ENCODE results near the gene TPK1.

The TPK1 gene

DNA sequence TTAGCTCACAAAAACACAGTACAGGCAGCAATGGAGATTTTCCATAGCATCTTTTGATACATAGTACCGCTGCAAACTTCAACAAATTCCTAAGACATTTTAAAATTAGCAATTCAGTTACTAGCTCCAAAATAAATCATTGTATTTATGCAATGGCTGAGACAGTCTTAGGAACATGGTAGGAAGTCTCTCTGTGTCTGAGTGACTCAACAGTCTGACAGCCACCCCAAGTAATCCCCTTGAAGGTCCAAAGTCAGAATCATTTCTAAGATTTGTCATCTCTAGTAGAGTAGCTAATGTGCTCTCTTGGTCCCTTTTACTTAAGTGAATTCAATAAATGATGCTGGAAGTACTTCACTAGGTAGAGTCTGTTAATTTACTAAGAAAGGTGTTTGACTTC is 338.6 kb downstream of the TPK1 start:
- DNase-seq: no peak
- intact Hi-C loops (cut with DNase I): no loop called here

DNA sequence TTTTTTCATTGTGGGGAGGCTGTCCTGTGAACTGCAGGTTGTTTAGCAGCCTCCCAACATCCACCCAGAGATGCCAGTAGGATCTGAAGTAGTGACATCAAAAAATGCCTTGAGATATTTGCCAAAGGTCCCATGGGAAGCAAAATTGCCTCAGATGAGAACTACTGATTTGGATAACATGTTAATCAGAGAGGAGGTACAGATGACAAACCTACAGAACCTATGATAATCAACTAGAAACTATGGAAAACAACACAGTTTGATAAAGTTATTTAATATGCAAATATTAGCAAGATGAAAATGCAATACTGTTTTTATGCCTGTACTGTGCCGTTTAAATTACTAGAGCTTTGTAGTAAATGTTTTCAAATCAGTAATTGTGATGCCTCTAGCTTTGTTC is 341.5 kb downstream of the TPK1 start:
- no peak for DNase-seq
- intact Hi-C loops (cut with DNase I): no loop called here

DNA sequence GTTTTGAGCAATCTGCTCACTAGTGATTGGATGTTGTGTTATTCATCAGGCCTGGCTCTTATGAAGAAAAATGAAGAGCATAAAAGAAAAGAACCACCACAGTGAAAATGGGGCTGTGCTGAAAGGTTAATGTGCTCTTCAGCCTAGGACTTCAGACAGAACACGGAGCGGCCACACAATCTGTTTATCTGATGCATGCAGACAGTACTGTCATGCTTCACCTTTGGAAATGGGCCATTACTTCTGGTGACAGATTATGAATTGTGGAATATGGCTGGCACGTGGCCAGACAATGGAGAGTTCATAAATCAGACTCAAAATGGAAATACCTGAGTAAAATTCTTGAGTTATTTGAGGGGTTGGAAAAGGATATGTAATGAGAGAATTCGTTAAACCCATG is 346.3 kb downstream of the TPK1 start:
- DNase-seq: no peak
- intact Hi-C loops (cut with DNase I): no loop called here

DNA sequence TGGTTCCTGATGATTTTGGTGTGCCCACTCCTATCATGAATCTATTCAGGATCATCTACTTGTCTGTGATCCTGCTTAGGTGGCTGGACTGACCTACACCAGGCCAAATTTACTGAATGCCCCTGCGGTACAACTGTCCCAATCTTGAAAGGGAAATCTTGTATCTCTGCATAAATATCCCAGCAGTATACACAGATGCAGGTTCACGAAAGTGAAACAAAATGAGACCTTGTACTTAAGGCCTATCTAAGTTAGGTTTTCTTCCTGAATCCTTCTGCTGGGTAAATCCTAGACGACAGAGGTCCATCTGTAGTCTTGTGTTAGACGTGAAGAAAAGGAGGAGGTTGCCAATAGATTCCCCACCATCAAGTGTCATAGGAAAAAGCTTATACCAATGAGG is 346.9 kb downstream of the TPK1 start:
- intact Hi-C loops (cut with DNase I): no loop called here
- DNase-seq: no peak

DNA sequence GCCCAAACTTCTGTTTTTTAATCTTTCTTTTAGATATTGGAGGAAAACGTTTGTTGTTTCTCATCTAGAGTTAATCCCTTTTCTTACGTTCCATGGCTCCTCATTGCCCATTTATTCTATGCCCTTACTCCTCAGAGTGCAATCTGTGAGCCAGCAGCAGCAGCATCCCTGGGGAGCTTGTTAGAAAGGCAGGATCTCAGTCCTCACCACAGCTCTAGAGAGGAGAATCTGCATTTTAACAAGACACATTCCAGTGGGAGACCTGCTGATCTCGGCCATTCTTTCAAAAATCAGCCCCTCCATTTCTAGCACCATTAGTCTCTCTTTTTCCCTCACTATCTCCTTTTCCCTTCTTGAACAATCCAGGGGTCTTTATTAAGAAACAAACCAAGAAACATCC is 348.0 kb downstream of the TPK1 start:
- intact Hi-C loops (cut with DNase I): no loop called here
- no peak for DNase-seq

DNA sequence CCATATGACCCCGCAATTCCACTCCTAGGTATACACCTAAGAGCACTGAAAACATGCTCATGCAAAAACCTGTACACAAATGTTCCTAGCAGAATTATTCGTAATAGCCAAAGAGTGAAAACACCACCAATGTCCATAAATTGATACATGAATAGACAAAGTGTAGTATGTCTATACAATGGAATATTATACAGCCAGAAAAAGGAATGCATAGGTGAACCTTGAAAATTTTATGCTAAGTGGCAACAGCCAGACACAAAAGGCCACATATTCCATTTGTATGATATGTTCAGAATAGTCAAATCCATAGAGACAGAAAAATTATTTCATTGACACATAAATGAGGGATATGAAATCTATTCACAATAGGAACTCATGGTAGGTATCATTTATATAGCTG is 351.4 kb downstream of the TPK1 start:
- intact Hi-C loops (cut with DNase I): no loop called here
- DNase-seq: no peak

DNA sequence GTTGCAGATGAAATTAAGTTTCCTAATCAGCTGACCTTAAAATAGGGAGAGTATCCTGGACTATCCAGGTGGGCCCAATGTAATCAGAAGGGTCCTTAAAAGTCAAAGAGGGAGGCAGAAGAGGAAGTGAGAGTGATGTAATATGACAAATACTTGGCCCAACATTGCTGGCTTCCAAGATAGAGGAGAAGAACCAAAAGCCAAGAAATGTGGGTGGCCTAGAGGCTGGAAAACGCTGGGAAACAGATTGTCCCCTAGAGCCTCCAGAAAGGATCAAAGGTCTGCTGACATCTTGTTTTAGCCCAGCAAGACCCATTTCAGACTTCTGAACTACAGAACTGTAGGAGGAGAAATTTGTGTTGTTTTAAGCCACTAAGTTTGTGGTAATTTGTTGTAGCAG is 352.7 kb downstream of the TPK1 start:
- intact Hi-C loops (cut with DNase I): no loop called here
- DNase-seq: no peak

DNA sequence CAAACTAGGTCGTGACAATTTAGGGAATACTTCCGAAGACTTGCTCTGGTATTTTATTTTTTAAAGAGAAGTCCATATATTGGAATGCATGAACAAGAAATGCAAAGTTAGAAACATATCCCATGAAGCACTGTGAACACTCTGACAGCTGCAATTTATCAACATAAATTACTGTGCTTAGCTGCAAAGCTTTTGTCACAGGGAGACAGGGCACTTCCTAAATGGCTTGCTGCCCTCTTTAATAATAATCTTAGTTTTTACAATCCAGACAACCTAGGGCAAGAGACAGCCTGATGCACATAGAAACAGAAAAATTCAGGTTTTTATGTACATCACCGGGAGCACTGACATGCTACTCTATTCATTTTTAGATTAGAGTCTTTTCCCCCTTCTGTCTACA is 354.0 kb downstream of the TPK1 start:
- intact Hi-C loops (cut with DNase I): no loop called here

DNA sequence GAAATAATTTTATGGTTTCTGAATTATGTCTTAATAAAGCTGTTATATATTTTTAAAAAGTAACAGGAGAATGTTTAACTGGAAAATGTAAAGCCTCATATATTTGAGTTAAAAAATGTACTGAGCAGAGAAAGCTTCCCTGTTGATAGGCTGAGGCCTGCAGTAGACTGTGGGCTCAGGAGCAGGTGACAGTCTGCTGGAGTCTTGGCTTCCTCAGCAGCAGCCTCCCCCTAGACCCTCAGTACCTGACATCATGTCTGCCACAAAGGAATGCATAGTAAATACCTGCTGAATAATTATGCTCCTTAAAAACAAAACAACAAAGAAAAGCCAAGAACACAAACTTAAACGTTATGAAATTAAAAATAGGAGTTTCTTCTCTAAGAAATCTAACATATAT is 358.5 kb downstream of the TPK1 start:
- DNase-seq: no peak
- intact Hi-C loops (cut with DNase I): no loop called here

More for the DNA sequence above, 354.0 kb downstream of the TPK1 start:
- DNase-seq: no peak

DNA sequence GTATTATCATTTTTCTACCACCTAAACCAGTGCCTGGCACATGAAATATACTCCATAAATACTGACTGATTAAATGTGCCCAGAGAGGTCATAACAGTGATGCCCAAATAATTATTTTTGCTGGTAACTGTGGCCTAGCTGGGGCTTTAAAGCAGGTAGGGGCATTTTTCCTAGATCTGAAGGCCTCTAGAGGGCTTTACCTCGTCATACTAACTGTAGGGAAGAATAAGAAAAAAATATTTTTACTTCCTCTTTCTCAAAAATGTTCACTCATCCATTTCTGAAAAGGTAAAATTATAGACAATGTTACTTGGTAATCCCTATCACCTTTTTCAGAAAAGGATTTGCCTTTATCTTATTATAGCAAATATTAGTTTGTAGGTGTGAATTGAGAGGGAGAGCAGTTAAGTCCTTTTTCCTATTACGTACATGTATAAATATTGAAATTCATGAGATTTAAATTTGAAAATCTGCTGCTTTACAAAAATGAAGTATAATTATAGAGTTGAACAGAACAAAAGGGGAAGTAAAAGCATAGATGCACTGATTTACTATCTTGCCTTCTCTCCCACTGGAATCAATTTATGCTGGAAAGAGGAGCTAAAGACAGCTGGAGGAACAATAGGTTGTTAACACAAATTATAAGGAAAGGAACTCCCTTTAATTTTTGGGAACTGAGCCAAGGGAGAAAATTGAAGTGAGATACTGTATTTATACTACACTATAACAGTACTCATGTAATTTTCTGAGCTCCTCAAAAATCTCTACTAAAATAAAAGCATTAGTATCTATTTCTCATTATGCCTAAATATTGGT is 360.8 kb downstream of the TPK1 start:
- no peak for DNase-seq
- intact Hi-C loops (cut with DNase I): no loop called here

DNA sequence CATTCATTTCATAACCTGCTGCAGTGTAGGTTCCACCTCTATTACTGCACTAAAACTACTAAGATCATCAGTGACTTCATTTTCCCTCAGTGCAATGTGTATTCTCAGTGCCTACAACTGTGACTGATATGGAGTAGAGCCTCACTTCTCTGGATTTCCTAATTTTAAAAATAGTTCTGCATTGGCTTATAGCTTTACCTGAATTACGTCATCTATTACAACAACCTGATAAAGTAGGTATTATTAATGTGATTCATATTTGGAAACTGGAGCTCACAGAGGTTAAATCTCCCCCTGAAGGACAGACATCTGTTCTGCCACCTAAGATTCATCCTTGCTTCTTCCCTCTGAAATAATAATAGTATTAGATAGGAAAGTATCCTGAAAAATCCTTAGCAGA is 361.5 kb downstream of the TPK1 start:
- intact Hi-C loops (cut with DNase I): no loop called here
- DNase-seq: no peak

DNA sequence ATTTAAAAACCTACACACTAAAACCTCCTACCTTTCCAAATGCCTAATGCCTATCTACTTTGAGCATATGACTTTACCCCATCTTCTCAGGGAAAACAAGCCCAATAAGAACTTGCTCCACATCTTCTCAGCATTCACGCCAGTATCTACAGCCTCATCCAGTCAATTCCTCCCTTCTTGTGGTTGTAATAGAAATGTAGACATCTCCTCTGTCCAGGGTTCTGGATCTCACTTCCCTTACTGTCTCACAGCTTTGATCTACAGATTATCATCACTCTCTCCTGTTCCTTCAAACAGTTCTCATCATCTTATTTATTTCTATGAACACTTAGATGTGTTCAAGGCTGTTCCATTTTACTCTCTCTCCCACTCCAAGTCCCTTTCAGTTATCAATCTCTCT is 361.9 kb downstream of the TPK1 start:
- intact Hi-C loops (cut with DNase I): no loop called here

DNA sequence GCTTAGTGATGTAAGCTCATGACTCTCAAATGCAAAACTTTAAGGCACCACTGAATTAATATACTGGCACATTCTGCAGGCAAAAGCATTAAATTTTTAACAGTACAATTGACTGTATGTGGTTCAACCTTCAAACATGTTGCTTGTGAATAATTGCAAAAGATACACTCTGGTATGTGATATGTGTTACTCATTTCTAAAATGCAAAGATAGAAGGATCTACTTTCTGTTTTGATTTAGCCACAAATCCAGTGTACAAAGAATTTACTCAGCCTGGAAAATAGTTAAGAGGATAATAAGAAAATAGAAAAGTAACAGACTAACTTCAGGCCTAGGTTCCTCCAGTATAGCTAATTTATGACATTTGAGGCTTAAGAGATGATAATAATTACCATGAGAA is 365.8 kb downstream of the TPK1 start:
- intact Hi-C loops (cut with DNase I): no loop called here
- no peak for DNase-seq

More for the DNA sequence above, 361.9 kb downstream of the TPK1 start:
- no peak for DNase-seq

DNA sequence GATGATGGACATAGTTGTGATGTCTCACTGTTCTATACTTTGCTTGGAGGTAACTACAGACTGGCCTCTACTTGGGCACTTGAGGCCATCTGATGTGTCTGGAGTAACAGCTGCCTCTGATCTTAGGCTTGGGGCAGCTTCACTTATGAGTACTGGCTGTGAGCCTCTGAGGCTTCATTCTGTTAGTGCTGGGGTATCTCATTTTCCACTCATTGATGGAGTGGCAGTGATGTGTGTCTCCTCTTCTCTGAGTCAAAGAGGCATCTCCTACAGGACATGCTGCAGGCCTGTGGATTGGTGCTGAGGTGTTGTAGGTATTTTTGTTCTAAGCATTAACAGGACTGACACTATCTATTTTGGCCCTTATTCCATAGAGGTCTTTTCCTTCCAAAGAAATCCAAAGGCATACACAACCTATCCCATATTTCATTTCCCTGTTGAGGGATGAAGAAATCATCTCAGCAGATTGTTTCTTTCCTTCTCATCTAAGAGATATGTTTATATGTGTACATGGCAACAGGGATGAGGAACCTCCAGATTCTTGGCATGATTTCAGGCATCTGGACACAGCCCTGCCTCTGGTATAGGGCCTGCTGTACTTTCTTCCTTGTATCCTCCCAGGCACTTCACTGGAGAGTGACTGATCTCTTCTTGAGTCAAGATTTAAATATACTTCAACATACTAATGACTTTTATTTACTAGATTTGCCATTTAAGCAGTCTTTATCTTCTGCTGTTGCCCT is 366.7 kb downstream of the TPK1 start:
- intact Hi-C loops (cut with DNase I): no loop called here
- DNase-seq: no peak

DNA sequence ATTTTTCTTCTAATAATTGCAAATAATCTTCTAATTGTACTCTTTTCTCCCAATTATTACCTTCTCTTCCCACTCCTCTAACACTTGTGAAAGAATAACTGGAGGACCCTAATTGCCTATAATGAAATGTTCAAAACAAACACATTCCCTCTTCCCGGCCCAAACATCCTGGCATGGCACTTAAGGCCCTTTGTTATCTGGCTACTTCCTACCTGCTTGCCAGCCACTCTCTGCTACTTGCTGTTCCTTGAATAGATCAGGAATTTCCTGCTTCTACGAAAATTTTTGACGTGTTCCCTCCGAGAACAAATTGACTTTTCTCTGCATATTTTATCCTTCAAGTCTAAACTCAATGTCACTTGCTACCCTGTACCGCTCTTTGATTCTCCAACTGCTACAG is 376.2 kb downstream of the TPK1 start:
- intact Hi-C loops (cut with DNase I): no loop called here
- no peak for DNase-seq

DNA sequence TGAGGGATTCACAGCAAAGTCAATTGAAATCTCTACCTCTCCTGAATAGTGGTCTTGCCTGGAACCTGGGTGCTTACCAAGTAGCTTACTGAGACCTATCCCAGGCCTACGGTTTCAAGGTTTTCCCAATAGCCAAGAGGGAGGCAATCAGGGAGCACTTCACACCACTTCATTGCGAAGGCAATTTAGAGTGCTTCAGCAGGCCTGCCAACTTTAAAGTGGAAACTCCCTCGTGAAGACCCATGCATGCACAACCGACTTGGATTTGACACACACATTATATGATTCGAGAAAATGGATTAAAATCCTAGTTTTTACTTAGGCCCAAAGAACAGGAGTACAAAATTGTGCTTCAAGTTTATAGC is 380.8 kb downstream of the TPK1 start:
- DNase-seq: no peak
- intact Hi-C loops (cut with DNase I): no loop called here

DNA sequence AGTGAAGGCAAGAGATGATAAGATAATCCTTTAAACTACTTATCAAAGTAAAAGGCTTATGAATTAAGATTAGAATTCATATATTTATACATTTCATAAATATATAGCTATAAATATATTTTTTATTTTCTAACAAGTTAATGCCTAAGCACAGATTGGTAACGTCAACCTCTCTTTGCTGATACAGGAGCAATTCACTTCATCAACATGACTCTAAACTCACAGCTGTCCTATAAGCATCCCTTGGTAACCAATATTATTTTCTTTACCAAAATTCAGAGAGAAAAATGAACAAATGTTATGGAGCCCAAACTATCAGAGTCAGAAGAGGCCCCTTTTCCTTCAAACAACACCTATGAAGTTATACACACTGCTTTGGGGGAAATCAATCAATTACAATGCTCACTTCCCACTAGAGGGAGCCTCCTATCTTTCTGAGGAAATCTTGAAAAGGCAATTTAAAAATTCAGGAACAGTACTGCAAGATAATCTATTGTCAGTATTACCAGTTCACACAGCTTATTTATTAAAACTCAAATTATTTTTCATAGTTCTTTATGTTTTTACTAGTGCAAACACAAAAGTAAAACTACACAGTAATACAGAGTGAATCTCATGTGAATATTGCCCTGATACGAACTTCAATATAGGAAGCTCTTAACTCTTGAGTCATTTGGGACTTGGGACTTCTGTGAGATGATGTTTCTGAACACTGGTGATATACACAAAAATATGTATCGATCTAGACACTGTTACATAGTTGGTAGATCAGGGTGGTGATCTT is 381.4 kb downstream of the TPK1 start:
- no peak for DNase-seq
- intact Hi-C loops (cut with DNase I): no loop called here

DNA sequence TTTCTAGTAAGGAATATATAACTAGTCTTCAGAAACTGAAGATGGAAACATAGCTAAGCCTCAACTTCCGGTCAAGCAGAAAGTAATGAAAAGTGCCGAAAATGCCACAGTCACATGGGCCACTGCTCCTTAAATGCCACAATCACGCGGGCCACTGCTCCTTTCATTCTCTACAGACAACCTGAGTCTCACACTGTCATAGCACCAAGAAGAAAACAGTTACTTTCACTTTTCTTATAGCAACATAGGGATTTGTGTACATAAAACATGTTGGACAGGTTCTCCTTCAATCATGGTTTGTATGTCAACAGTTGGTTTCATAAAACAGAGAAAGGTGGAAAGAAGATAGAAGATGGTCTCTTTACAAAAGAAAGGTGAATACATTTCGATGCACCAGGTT is 383.8 kb downstream of the TPK1 start:
- DNase-seq: no peak
- intact Hi-C loops (cut with DNase I): no loop called here

DNA sequence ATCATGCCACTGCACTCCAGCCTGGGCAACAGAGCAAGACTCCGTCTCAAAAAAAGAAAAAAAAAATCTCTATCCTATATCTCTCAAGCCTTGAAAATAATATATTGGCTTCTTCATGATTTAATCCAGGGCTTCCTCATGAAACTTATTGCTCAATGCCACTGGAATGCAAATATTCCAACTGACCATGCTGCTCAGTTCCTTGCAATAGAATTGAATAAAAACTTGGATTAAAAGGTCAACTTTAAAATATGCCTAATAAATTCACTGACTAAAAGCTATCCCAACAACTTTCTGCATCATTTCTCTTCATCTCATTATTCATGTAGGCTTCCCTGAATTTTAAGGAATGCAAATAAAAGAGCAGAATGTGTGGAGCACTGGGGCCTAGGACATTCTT is 390.3 kb downstream of the TPK1 start:
- no peak for DNase-seq
- intact Hi-C loops (cut with DNase I): no loop called here

DNA sequence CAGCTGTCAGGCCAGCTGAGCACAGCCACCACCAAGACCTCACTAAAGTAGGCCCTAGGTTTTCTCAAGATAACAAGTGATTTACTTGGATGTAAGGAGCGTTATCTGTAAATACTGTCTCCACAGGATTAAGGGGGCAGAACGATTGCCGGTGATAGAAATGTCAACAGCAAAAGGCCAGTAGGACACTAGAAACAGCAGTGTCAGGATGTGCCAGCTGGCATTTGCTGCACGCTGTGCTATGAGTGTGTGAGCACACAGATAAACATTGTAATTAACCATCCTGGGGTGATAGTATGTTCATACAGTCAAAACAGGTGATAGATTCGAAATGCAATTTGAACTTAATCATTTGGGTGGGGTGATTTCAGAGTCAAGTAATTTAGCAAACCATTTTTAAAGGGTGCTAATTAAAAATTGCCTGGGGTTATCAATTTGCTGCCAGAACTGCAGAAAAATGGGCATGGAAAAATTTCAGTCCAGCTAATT is 396.1 kb downstream of the TPK1 start:
- intact Hi-C loops (cut with DNase I): no loop called here
- no peak for DNase-seq

DNA sequence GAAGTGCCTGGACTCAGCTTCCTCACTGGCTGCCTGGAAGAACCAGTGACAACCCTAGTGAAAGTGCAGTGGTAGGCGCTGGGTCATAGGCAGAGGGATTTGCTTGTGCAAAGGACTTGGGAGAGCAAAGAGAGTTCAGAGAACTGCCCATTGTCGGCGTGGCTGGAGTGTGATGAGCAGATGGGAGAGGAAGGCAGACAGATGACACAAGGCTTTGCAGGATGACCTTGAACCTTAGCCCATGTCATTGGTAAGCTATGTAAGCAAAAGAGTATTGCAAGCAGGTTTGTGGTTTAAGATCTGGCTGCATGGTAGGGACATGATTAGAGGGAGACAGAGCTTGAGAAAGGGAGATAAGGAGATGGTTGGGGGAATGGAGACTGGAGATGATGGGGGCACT is 397.1 kb downstream of the TPK1 start:
- intact Hi-C loops (cut with DNase I): no loop called here
- no peak for DNase-seq
